Activated gamma-delta T cell treated with Interleukin-2 at 50 U/mL for 16 hours (primary cell): Measurements from ENCODE around the gene AGAP1.
"Not testable (repeated sequence)": the region's sequence is repeated elsewhere in the genome, so short reads cannot be mapped to it uniquely, and the experiment has no call there.

Experiments used
- DNase-seq: peaks from one replicate; pipeline ENCODE4 v3.0.0-alpha.2; 2020

AGAP1 gene

DNA sequence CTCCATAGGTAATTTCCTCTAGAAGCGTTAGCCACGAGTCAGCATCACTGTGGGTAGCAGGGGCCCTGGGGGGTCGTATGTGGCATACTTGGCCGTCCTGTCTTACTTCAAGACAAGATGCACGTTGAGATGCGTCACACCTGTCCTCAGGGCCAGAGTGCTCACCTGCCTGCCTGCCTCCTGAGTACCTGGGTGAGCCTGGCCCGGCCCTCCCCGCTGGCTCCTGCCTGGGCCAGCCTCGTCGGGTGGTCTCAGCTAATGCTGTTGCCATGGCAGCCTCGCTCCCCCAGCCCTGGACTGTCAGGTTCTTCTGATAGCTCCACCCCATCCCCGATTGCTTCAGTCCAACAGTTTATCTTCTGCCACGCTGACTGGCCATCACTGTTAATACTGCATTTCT is 441.9 kb downstream of the AGAP1 start:
- DNase-seq, result no peak

GRCh38 chr2:235936493-235936892 is 442.6 kb downstream of the AGAP1 start:
- DNase-seq, result no peak

DNA sequence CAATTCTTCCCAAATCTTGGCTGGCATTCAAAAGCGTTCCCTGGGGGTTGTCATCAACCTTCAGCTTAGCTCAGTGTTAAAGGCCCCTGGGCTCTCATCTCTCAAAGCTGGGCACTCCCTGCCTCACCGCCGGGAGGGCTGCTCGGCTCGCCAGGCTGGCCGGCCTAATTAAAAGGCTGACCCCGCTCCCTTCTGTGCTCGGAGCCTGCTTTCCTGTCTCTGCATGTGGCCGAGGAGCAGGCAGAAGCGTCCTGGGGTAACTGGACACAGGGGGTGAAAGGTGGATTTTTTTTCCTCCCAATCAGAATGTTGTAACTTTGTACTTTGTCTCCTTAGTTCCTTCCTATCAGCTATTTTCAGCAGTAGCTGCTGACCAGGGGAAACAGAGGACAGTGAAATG is 443.2 kb downstream of the AGAP1 start:
- DNase-seq, result no peak

GRCh38 chr2:235937526-235937925 is 443.7 kb downstream of the AGAP1 start:
- DNase-seq, result no peak

DNA sequence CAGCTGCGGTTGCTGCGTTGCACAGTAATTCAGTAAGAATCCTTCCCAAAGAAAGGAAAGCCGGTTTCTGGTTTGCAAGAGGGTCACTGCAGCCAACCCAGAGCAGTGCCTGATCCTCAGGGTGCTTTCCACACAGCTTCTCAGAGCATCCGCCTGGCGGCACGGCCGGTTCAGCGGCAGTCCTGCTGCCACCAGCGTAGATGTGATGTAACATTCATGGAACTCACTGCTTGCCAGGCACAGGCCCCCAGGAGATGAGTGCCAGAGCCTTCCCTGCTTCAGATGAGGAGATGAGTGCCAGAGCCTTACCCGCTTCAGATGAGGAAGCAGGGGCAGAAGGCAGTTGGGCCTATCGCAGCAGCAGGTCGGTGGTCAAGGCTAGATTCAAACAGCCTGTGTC is 444.1 kb downstream of the AGAP1 start:
- DNase-seq, result no peak

- DNase-seq, result no peak
Measured at GRCh38 chr2:235938611-235939010, 444.8 kb downstream of the AGAP1 start.

GRCh38 chr2:235939471-235939870 is 445.6 kb downstream of the AGAP1 start:
- no peak for DNase-seq

- DNase-seq, result no peak
Measured at GRCh38 chr2:235940330-235940729, 446.5 kb downstream of the AGAP1 start.

- no peak for DNase-seq
Measured at GRCh38 chr2:235944591-235944990, 450.7 kb downstream of the AGAP1 start.

- no peak for DNase-seq
Measured at GRCh38 chr2:235945608-235946140, 451.8 kb downstream of the AGAP1 start.

GRCh38 chr2:235946590-235946989 is 452.7 kb downstream of the AGAP1 start:
- DNase-seq, result no peak

- DNase-seq, result not testable (repeated sequence)
Measured at GRCh38 chr2:235947055-235947454, 453.2 kb downstream of the AGAP1 start.

GRCh38 chr2:235949567-235950472 is 456.0 kb downstream of the AGAP1 start:
- DNase-seq, result no peak

- no peak for DNase-seq
Measured at GRCh38 chr2:235950473-235950809, 456.6 kb downstream of the AGAP1 start.

DNA sequence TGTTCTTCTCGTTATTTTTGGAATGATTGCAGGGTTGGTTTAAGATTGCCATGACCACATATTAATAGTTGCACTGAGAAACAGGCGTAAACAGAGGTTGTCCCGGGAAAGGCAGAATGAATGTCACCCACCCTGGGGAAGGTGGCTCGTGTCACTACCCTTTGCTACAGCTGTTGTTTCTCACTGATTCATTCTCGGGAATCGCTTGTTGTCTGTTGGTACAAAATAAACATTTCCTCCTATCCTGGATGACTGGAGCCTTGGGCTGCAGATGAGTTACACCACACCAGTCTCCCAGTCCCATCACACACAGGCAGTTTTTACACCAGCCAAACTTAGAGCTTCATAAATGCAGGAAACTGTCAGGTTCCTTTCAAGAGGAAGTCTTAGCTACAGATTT is 457.6 kb downstream of the AGAP1 start:
- no peak for DNase-seq

- DNase-seq, result peak; percentile 24
Measured at GRCh38 chr2:235951982-235952381, 458.1 kb downstream of the AGAP1 start.

- no peak for DNase-seq
Measured at GRCh38 chr2:235952714-235953113, 458.9 kb downstream of the AGAP1 start.

GRCh38 chr2:235954281-235954680 is 460.4 kb downstream of the AGAP1 start:
- no peak for DNase-seq

GRCh38 chr2:235954888-235955480 is 461.1 kb downstream of the AGAP1 start:
- DNase-seq, result no peak

DNA sequence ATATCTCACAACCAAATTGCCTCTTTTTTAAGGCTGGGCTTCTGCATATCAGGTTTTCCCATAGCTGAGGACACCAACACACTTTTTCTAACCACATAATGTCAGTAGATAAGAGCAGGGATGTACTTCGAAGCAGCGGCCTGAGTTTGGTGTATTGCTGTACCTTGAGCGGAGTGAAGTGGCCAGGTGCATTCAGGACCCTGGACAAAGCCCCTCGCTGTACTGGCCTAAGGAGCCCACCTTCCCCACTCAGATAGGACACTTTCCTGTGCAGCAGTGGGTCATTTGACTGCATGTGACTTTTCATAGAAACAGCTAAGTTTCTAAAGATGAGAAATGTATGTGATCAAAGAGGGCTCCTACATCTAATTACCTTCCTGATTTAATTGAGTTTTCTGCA is 461.8 kb downstream of the AGAP1 start:
- DNase-seq, result no peak

GRCh38 chr2:235956281-235956970 is 462.6 kb downstream of the AGAP1 start:
- no peak for DNase-seq

DNA sequence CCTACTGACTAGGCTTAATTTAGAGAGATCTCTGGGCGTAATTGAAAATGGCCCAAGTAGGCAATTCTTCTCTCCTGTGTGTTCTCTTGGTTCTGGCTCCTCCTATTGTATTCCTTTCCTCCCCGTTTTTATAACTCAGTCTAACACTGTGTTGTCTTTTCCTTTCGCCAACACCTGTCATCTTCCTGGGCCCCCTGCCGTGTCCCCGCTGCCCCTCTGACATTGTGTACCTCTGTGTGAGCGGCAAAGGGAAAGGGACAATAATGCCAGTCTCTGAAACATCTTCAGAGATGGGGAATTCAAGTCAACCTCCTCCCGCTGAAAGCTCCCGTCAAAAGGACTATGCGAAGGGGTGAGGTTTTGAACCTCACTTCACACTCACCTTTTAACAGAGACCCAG is 463.4 kb downstream of the AGAP1 start:
- no peak for DNase-seq

DNA sequence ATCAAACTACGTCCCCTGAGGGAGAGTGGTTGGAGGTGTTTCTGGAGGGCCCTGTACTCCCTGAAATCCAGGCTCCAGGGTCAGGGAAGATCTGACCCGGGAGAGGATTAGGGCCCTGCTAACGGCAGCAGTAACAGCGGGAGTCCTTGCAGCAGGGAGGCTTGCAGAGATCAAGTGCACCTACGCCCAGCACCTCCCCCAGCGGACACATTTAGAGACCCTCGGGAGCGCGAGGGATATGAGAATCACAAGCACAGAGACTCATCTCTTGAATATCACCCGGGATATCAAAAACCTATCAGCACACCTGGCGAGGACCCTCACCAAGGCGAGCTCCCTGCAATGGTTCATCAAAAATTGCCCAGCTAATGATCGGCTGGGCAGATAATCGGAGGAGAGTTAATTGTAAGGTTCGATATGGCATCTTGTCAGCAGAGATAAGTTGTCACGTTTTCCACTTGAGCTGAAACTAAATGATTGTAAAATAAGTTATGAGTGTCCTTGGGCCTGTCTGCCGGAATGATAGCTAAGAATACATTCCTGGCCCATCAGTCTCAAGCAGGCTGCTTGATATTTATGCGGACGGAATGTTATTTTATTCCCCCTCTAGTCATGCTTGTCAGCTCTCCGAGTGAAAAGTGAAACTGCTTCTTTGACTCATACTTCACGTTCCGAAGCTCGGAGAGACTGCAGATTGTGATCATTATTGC is 464.5 kb downstream of the AGAP1 start:
- no peak for DNase-seq
